Activated T-helper 1 cell treated with anti-CD3 and anti-CD28 coated beads, Interleukin-12 subunit alpha, Interleukin-12 subunit beta, Interleukin-2, Interleukin-4 antibody, amounts not matched to agents 30 ng/mL and 10 ng/mL and 1 ng/mL, durations not matched to agents 14 hours and 24 hours and 36 hours (primary cell): ENCODE data around the gene COG6. TPM values are rescaled to one million over a fixed set of nuclear protein-coding genes. Genes with fewer than 3 reads are reported as not detected.
A peak's percentile ranks its signal among the peaks of the same experiment; 100 is the strongest.

Source experiments
- DNase-seq: peaks from one replicate; pipeline ENCODE4 v3.0.0; 2021; ENCODE audit warnings: low spot score
- H3K27ac Mint-ChIP-seq: one replicate; pipeline ENCODE4 v1.8.0; 2021; ENCODE audit warnings: mild to moderate bottlenecking, mixed read lengths
- H3K27me3 Mint-ChIP-seq: one replicate; pipeline ENCODE4 v1.8.0; 2022; ENCODE audit warnings: mild to moderate bottlenecking, moderate library complexity, mixed read lengths; ENCODE audit not compliant: insufficient read depth
- H3K36me3 Mint-ChIP-seq: one replicate; pipeline ENCODE4 v1.8.0; 2021; ENCODE audit warnings: low read depth, mixed read lengths
- H3K4me1 Mint-ChIP-seq: one replicate; pipeline ENCODE4 v1.8.0; 2021; ENCODE audit warnings: low read depth, mixed read lengths
- H3K4me3 Mint-ChIP-seq: one replicate; pipeline ENCODE4 v1.8.0; 2021; ENCODE audit warnings: mild to moderate bottlenecking, moderate library complexity, mixed read lengths
- H3K9me3 Mint-ChIP-seq: one replicate; pipeline ENCODE4 v1.8.0; 2021; ENCODE audit warnings: mixed read lengths
- intact Hi-C: fragments of 100-400 bp; cut with micrococcal nuclease; formaldehyde crosslinking; loops from one replicate; pipeline ENCODE4 v1.15.1; 2024
- total RNA-seq: library from RNA; stranded (reverse); gene quantifications from 2 replicates; pipeline ENCODE4 v1.2.3, GENCODE V29; 2022

Gene COG6
- total RNA-seq, result 25.6 and 31.8 TPM in 2 replicates

GRCh38 chr13:39655569-39656324, at the start of gene COG6:
Gene COG6 (plus strand): TSS chr13:39655662. CDS start chr13:39655727, 65 bp downstream.
- peak within 1 kb of the TSS; percentile 87 for H3K27ac Mint-ChIP-seq
- H3K9me3 Mint-ChIP-seq, result peaks cover 7% of the 10 kb centered on the region
- intact Hi-C loops, result loop anchor here (1.0 to 5.0 kb wide), 4 partner anchors 9 to 617 kb away; partner anchors contain the start of genes LHFPL6, NHLRC3 and PROSER1
- peaks cover 4% of the 10 kb centered on the region for H3K27me3 Mint-ChIP-seq
- peak; percentile 91 for DNase-seq
- peaks cover 17% of the 10 kb centered on the region for H3K4me1 Mint-ChIP-seq
- H3K4me3 Mint-ChIP-seq, result peak within 1 kb of the TSS; percentile 96
- peaks cover 6% of the 10 kb centered on the region for H3K36me3 Mint-ChIP-seq

DNA sequence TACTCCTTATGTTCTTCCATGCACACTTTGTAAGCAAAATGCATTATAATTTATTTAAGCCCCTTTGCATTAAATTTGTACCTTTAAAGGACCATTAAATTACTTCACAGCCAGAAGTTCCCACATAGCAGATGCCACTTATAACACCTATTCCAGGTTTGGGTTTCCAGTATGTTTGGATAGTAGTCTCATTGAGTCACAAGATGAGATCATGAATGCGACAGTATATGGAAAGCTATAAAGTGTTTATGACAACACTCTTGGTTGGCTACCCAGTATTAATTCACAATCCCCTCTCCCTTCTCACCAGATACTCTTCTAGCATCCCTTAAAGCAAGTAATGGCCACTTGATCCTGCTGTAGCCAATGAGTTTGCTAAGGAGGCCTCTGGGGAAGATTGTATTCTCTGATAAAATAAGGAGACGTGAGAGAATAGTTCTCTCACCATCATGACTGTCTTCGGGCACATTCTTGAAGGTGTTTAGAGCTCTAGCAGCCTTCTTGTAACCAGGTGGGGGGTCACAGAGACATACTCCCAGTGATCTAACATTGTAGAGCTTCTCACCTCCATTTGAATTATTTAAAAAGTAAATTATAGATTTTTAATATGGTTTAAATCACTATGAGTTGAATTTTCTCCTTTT, 49.7 kb upstream of the COG6 start:
- Mint-ChIP-seq H3K27me3 (peaks cover 41% of the 10 kb centered on the region), H3K4me1 (peaks cover 16% of the 10 kb centered on the region), H3K9me3 (no peaks in the 10 kb centered on the region), H3K4me3 (no peak overlapping the region), H3K36me3 (no peaks in the 10 kb centered on the region), H3K27ac (no peak overlapping the region)
- no peak for DNase-seq
- intact Hi-C loops, result no loop called here

GRCh38 chr13:39607876-39608275, 47.6 kb upstream of the COG6 start:
- no peak for DNase-seq
- H3K4me3 Mint-ChIP-seq, result no peak overlapping the region
- H3K9me3 Mint-ChIP-seq, result no peaks in the 10 kb centered on the region
- H3K4me1 Mint-ChIP-seq, result peaks cover 9% of the 10 kb centered on the region
- no peaks in the 10 kb centered on the region for H3K36me3 Mint-ChIP-seq
- H3K27me3 Mint-ChIP-seq, result peaks cover 32% of the 10 kb centered on the region
- intact Hi-C loops, result no loop called here
- no peak overlapping the region for H3K27ac Mint-ChIP-seq

- H3K27ac Mint-ChIP-seq, result no peak overlapping the region
- H3K9me3 Mint-ChIP-seq, result no peaks in the 10 kb centered on the region
- no peaks in the 10 kb centered on the region for H3K4me1 Mint-ChIP-seq
- no peak overlapping the region for H3K4me3 Mint-ChIP-seq
- peaks cover 12% of the 10 kb centered on the region for H3K27me3 Mint-ChIP-seq
- no peaks in the 10 kb centered on the region for H3K36me3 Mint-ChIP-seq
- intact Hi-C loops, result loop anchor here (1.0 to 10.0 kb wide), 4 partner anchors 195 to 1073 kb away; no protein-coding TSS in a partner anchor
- peak; percentile 16 for DNase-seq
These were observed 43.3 kb upstream of the COG6 start for GRCh38 chr13:39612023-39612637.

DNA sequence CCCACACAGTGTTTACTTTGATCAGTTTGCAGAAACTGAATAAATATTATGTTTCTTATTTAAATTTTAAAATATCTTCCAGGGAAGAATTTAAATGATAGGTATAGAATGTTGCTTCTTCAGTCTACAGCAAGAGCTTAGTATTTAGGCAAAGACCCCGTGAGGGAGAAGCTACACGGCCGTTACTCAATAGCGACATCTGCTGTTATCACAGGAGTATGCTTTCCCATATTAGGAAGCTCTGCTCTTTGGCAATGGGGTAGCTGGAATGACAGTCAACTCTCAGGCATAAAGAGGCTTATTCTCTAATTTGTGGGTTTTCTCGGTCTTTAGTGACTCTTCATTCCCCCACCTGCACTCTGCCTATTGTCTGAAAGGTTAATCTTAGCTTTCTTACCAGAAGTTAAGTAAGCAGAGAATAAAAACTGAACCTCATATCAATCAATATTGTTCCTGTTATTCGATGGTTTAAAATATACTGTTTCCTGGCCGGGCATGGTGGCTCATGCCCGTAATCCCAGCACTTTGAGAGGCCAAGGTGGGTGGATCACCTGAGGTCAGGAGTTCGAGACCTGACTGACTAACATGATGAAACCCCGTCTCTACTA, 39.3 kb upstream of the COG6 start:
- H3K4me1 Mint-ChIP-seq, result no peaks in the 10 kb centered on the region
- peak; percentile 17 for DNase-seq
- intact Hi-C loops, result loop anchor here (1.0 to 10.0 kb wide), 3 partner anchors 61 to 1069 kb away; no protein-coding TSS in a partner anchor
- peaks cover 13% of the 10 kb centered on the region for H3K27me3 Mint-ChIP-seq
- no peaks in the 10 kb centered on the region for H3K36me3 Mint-ChIP-seq
- no peak overlapping the region for H3K27ac Mint-ChIP-seq
- no peaks in the 10 kb centered on the region for H3K9me3 Mint-ChIP-seq
- no peak overlapping the region for H3K4me3 Mint-ChIP-seq

GRCh38 chr13:39618561-39618960, 36.9 kb upstream of the COG6 start:
- Mint-ChIP-seq H3K9me3 (no peaks in the 10 kb centered on the region), H3K4me3 (no peak overlapping the region), H3K4me1 (no peaks in the 10 kb centered on the region), H3K27ac (no peak overlapping the region), H3K36me3 (no peaks in the 10 kb centered on the region), H3K27me3 (peaks cover 16% of the 10 kb centered on the region)
- intact Hi-C loops, result loop anchor here (10.0 kb wide), 1 partner anchor 1066 kb away; no protein-coding TSS in a partner anchor
- DNase-seq, result no peak

DNA sequence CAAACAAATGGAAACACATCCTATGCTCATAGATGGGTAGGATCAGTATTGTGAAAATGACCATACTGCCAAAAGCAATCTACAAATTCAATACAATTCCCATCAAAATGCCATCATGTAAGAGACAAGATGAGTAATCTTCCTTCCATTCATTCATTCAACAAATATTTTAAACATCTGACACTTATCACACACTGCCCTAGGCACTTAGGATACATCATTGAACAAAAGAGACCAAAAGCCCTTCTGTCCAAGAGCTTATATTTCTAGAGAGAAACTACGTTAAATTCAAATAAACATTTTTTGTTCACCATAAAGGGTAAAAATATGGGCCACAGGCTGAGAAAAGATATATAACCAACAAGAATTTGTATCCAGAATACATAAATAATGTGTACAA, 32.0 kb upstream of the COG6 start:
- Mint-ChIP-seq H3K36me3 (no peaks in the 10 kb centered on the region), H3K27ac (no peak overlapping the region), H3K27me3 (peaks cover 19% of the 10 kb centered on the region), H3K9me3 (no peaks in the 10 kb centered on the region), H3K4me3 (no peak overlapping the region), H3K4me1 (no peaks in the 10 kb centered on the region)
- DNase-seq, result no peak
- intact Hi-C loops, result no loop called here

DNA sequence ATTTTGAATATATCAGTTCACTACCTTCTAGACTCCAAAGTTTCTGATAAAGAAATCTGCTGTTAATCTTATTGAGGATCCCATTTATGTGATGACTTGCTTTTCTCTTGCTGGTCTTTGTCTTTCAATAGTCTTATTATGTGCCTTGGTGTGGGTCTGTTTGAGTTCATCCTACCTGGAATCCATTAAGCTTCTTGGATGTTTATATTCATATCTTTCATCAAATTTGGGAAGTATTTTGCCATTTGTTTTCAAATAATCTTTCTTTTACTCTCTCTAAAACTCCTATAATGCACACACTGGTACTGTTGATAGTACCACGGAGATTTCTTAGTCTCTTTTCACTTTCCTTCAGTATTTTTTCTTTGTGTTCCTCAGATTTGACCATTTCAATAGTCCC, 24.2 kb upstream of the COG6 start:
- Mint-ChIP-seq H3K27me3 (peaks cover 18% of the 10 kb centered on the region), H3K36me3 (no peaks in the 10 kb centered on the region), H3K4me3 (no peak overlapping the region), H3K27ac (no peak overlapping the region), H3K4me1 (no peaks in the 10 kb centered on the region), H3K9me3 (no peaks in the 10 kb centered on the region)
- intact Hi-C loops, result no loop called here
- DNase-seq, result no peak

DNA sequence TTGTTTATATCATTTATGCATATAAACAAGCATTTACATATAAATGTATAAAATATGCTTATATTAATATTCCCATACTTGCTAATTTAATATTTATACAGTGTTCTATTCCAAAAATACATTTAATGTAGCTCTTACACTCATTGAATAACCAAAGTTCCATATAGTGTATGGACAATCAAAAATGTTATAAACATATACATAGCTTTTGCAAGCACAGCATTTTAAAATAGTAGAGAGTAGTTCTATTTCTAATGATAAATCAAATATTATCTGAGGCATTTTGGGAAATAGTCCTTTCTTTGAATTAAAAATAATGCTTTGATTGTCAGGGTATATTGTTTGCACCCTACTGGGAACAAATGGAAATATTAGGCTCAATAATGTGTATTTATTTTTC, 22.5 kb upstream of the COG6 start:
- no peak for DNase-seq
- Mint-ChIP-seq H3K4me1 (no peaks in the 10 kb centered on the region), H3K27ac (no peak overlapping the region), H3K9me3 (no peaks in the 10 kb centered on the region), H3K4me3 (no peak overlapping the region), H3K36me3 (no peaks in the 10 kb centered on the region), H3K27me3 (peaks cover 20% of the 10 kb centered on the region)
- intact Hi-C loops, result no loop called here

- no peaks in the 10 kb centered on the region for H3K9me3 Mint-ChIP-seq
- H3K27me3 Mint-ChIP-seq, result peaks cover 19% of the 10 kb centered on the region
- no peak overlapping the region for H3K27ac Mint-ChIP-seq
- H3K36me3 Mint-ChIP-seq, result no peaks in the 10 kb centered on the region
- no peak overlapping the region for H3K4me3 Mint-ChIP-seq
- intact Hi-C loops, result no loop called here
- no peaks in the 10 kb centered on the region for H3K4me1 Mint-ChIP-seq
- no peak for DNase-seq
These were observed 19.9 kb upstream of the COG6 start for GRCh38 chr13:39635564-39635963.

DNA sequence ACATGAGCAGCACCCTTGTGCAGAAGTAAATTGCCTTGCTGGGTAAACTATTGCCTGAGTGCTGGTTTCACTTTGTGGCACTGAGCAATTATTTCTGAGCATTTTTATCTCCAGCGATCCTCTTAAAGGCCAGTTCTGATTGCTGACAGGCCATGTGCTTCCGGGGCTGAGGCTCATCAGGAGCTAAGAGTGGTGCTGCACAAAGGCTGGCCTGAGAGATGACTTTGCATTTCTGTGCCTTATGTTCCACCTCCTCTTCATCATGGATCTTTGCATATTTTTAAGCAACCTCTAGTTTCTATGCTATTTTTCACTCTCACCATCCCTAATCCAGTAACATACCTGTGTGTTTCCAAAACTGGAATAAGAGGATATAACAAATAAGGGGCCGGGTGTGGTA, 17.6 kb upstream of the COG6 start:
- Mint-ChIP-seq H3K4me1 (no peaks in the 10 kb centered on the region), H3K27me3 (peaks cover 23% of the 10 kb centered on the region), H3K36me3 (no peaks in the 10 kb centered on the region), H3K9me3 (no peaks in the 10 kb centered on the region), H3K4me3 (no peak overlapping the region), H3K27ac (no peak overlapping the region)
- DNase-seq, result no peak
- intact Hi-C loops, result no loop called here

DNA sequence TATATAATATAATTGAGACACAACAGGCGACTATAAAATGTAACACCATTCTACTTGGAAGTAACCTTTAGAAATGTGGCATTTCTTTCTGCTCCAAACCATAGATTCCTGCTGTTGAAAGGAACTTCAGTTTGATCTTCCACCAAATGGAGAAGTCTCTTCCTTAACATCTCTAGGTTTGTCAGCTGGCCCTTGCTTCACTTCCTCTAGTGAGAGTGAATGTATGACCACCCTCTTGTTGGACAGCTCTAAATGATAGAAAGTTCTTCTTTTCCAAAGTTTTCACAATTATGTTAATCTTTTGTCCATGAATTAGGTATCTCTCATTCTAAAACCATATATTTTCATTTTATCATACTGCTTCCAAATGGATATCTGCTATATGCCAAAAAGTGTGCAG, 13.8 kb upstream of the COG6 start:
- H3K4me1 Mint-ChIP-seq, result no peaks in the 10 kb centered on the region
- H3K9me3 Mint-ChIP-seq, result no peaks in the 10 kb centered on the region
- H3K27ac Mint-ChIP-seq, result no peak overlapping the region
- intact Hi-C loops, result no loop called here
- no peaks in the 10 kb centered on the region for H3K36me3 Mint-ChIP-seq
- peaks cover 18% of the 10 kb centered on the region for H3K27me3 Mint-ChIP-seq
- DNase-seq, result no peak
- no peak overlapping the region for H3K4me3 Mint-ChIP-seq

- intact Hi-C loops, result no loop called here
- Mint-ChIP-seq H3K4me3 (no peak overlapping the region), H3K36me3 (no peaks in the 10 kb centered on the region), H3K27ac (no peak overlapping the region), H3K9me3 (no peaks in the 10 kb centered on the region), H3K27me3 (peaks cover 13% of the 10 kb centered on the region), H3K4me1 (no peaks in the 10 kb centered on the region)
- DNase-seq, result no peak
These were observed 9.3 kb upstream of the COG6 start for GRCh38 chr13:39646122-39646521.
